Measurements from ENCODE around the gene MARCKSL1. TPM values are rescaled to one million over a fixed set of nuclear protein-coding genes. Genes with fewer than 3 reads are reported as not detected.

MARCKSL1 gene
- total RNA-seq, 1 donor from 2014 or later: 28.5 TPM

GRCh38 chr1:32336963-32337675 is 1.1 kb upstream of the MARCKSL1 start:
- peak; percentile 60 for ATAC-seq

GRCh38 chr1:32336591-32336932 is 529 bp upstream of the MARCKSL1 start:
- no peak for DNase-seq (ENCODE audit: missing footprints)
- intact Hi-C loops (cut with DNase I): no loop called here

More at GRCh38 chr1:32336963-32337675, 1.1 kb upstream of the MARCKSL1 start:
- intact Hi-C loops (cut with DNase I): no loop called here
- peak; percentile 83 for DNase-seq (ENCODE audit: missing footprints)

GRCh38 chr1:32335535-32335789 is 571 bp downstream of the MARCKSL1 start:
- intact Hi-C loops (cut with DNase I): no loop called here
- ATAC-seq: no peak
- no peak for DNase-seq (ENCODE audit: missing footprints)

More at GRCh38 chr1:32336591-32336932, 529 bp upstream of the MARCKSL1 start:
- ATAC-seq: peak; percentile 11

GRCh38 chr1:32334864-32335534 is 1.0 kb downstream of the MARCKSL1 start:
- DNase-seq (ENCODE audit: missing footprints): peak; percentile 80
- peak; percentile 35 for ATAC-seq
- intact Hi-C loops (cut with DNase I): no loop called here

- DNase-seq (ENCODE audit: missing footprints): no peak
Measured at GRCh38 chr1:32334274-32334861, 1.7 kb downstream of the MARCKSL1 start.

GRCh38 chr1:32333251-32333963 is 2.6 kb downstream of the MARCKSL1 start:
- intact Hi-C loops (cut with DNase I): no loop called here
- ATAC-seq (no peak), DNase-seq (ENCODE audit: missing footprints) (no peak)

More at GRCh38 chr1:32334274-32334861, 1.7 kb downstream of the MARCKSL1 start:
- intact Hi-C loops (cut with DNase I): no loop called here
- ATAC-seq: no peak

- DNase-seq (ENCODE audit: missing footprints) (no peak), ATAC-seq (no peak)
- intact Hi-C loops (cut with DNase I): no loop called here
Measured at GRCh38 chr1:32332290-32333079, 3.5 kb downstream of the MARCKSL1 start.

- intact Hi-C loops (cut with DNase I): no loop called here
- ATAC-seq: no peak
- no peak for DNase-seq (ENCODE audit: missing footprints)
Measured at GRCh38 chr1:32331549-32331948, 4.5 kb downstream of the MARCKSL1 start.

- DNase-seq (ENCODE audit: missing footprints) (no peak), ATAC-seq (no peak)
- intact Hi-C loops (cut with DNase I): no loop called here
Measured at GRCh38 chr1:32330558-32331151, 5.4 kb downstream of the MARCKSL1 start.

GRCh38 chr1:32329931-32330466 is 6.0 kb downstream of the MARCKSL1 start:
- intact Hi-C loops (cut with DNase I): no loop called here
- ATAC-seq (no peak), DNase-seq (ENCODE audit: missing footprints) (no peak)

GRCh38 chr1:32327204-32327603 is 8.8 kb downstream of the MARCKSL1 start:
- ATAC-seq (no peak), DNase-seq (ENCODE audit: missing footprints) (no peak)
- intact Hi-C loops (cut with DNase I): no loop called here

- ATAC-seq: no peak
Measured at GRCh38 chr1:32321712-32322291, 14.2 kb downstream of the MARCKSL1 start.

GRCh38 chr1:32318127-32318869 is 17.7 kb downstream of the MARCKSL1 start:
- intact Hi-C loops (cut with DNase I): loop anchor here (5.0 kb wide), 1 partner anchor 101 kb away; no protein-coding TSS in a partner anchor
- DNase-seq (ENCODE audit: missing footprints): no peak
- ATAC-seq: no peak

More at GRCh38 chr1:32321712-32322291, 14.2 kb downstream of the MARCKSL1 start:
- DNase-seq (ENCODE audit: missing footprints): no peak
- intact Hi-C loops (cut with DNase I): no loop called here

- DNase-seq (ENCODE audit: missing footprints) (no peak), ATAC-seq (no peak)
- intact Hi-C loops (cut with DNase I): loop anchor here (5.0 kb wide), 1 partner anchor 100 kb away; no protein-coding TSS in a partner anchor
Measured at GRCh38 chr1:32316903-32317277, 19.1 kb downstream of the MARCKSL1 start.

GRCh38 chr1:32311709-32312393 is 24.2 kb downstream of the MARCKSL1 start:
- DNase-seq (ENCODE audit: missing footprints) (no peak), ATAC-seq (no peak)
- intact Hi-C loops (cut with DNase I): loop anchor here (5.0 kb wide), 1 partner anchor 60 kb away; the partner anchor contains the start of gene LCK

- ATAC-seq (no peak), DNase-seq (ENCODE audit: missing footprints) (no peak)
- intact Hi-C loops (cut with DNase I): loop anchor here (5.0 kb wide), 1 partner anchor 58 kb away; the partner anchor contains the start of gene LCK
Measured at GRCh38 chr1:32309960-32310359, 26.1 kb downstream of the MARCKSL1 start.

All from Right ventricle myocardium inferior (tissue), 1 donor.